Fibroblast of skin of scalp (primary cell): ENCODE measurements around the gene STX5. TPM values are rescaled to one million over a fixed set of nuclear protein-coding genes. Genes with fewer than 3 reads are reported as not detected.
A peak's percentile ranks its signal among the peaks of the same experiment; 100 is the strongest.
"Not testable (repeated sequence)": the region's sequence is repeated elsewhere in the genome, so short reads cannot be mapped to it uniquely, and the experiment has no call there.

Source experiments
- DNase-seq: peaks from one replicate; pipeline ENCODE4 v3.0.0-alpha.2; 2013
- polyA plus RNA-seq, 2 experiments: library from polyadenylated mRNA; unstranded; fragments of 120-200 nt; gene quantifications; one replicate each; pipeline ENCODE4 v1.2.1, GENCODE V29; 2013; ENCODE audit not compliant: insufficient read length in 2 of 2

The STX5 gene
- 58.8 TPM for polyA plus RNA-seq (2013, experiment 1 of 2; ENCODE audit: insufficient read length)
- polyA plus RNA-seq (2013, experiment 2 of 2; ENCODE audit: insufficient read length) = 56.6 TPM

GRCh38 chr11:62831520-62832335 lies at the start of gene STX5:
STX5 (minus strand) TSS chr11:62832051; CDS start chr11:62831243, 808 bp downstream.
- peak; percentile 99 for DNase-seq

- peak; percentile 87 for DNase-seq
Measured at GRCh38 chr11:62880803-62881578, 49.1 kb upstream of the STX5 start, which contains the start of gene SLC3A2. SLC3A2 (plus strand) TSS chr11:62880896; CDS start chr11:62881024, 128 bp downstream.

GRCh38 chr11:62880231-62880802 lies 48.5 kb upstream of the STX5 start:
- peak; percentile 71 for DNase-seq

- DNase-seq = no peak
Measured at GRCh38 chr11:62879235-62879978, 47.6 kb upstream of the STX5 start.

GRCh38 chr11:62876712-62877111 lies 44.9 kb upstream of the STX5 start:
- no peak for DNase-seq

GRCh38 chr11:62875698-62876478 lies 44.0 kb upstream of the STX5 start:
- DNase-seq = no peak

GRCh38 chr11:62874851-62875250 lies 43.0 kb upstream of the STX5 start:
- DNase-seq = no peak

GRCh38 chr11:62865635-62866034 lies 33.8 kb upstream of the STX5 start:
- DNase-seq = no peak

GRCh38 chr11:62863687-62864335 lies 32.0 kb upstream of the STX5 start:
- no peak for DNase-seq

- not testable (repeated sequence) for DNase-seq
Measured at GRCh38 chr11:62861564-62862192, 29.8 kb upstream of the STX5 start.

GRCh38 chr11:62860835-62861563 lies 29.1 kb upstream of the STX5 start:
- no peak for DNase-seq

- DNase-seq = not testable (repeated sequence)
Measured at GRCh38 chr11:62859281-62859703, 27.4 kb upstream of the STX5 start.

- no peak for DNase-seq
Measured at GRCh38 chr11:62858201-62858600, 26.4 kb upstream of the STX5 start.

GRCh38 chr11:62857541-62857982 lies 25.7 kb upstream of the STX5 start:
- DNase-seq = no peak

GRCh38 chr11:62856333-62856895 lies 24.6 kb upstream of the STX5 start:
- DNase-seq = no peak

- DNase-seq = peak; percentile 98
Measured at GRCh38 chr11:62855571-62856332, 23.9 kb upstream of the STX5 start.

GRCh38 chr11:62854825-62855570 lies 23.1 kb upstream of the STX5 start:
- DNase-seq = no peak
